Thyroid gland (tissue), 4 donors: ENCODE results near the gene GALNT18. TPM values are rescaled to one million over a fixed set of nuclear protein-coding genes. Genes with fewer than 3 reads are reported as not detected.

Source experiments
- DNase-seq, 2 donors: peaks; one replicate each; pipeline ENCODE4 v3.0.0-alpha.2; 2019
- H3K27ac ChIP-seq, 3 donors: fragments of 200-600 bp; sonication (generic); 1 replicate in 2 of 3; 2 replicates in 1 of 3; pipeline ENCODE4 v1.5.1; 2016 to 2019; ENCODE audit warnings: mild to moderate bottlenecking in 1 of 3, moderate library complexity in 1 of 3
- H3K27me3 ChIP-seq: fragments of 200-600 bp; sonication (generic); one replicate; pipeline ENCODE4 v1.5.1; 2019
- H3K36me3 ChIP-seq, 2 donors: fragments of 200-600 bp; sonication (generic); one replicate each; pipeline ENCODE4 v1.5.1; 2016 to 2019
- H3K4me1 ChIP-seq, 2 donors: fragments of 200-600 bp; sonication (generic); one replicate each; pipeline ENCODE4 v1.5.1; 2017 to 2019
- H3K4me3 ChIP-seq, 3 donors: fragments of 200-600 bp; sonication (generic); replicated peaks in 1 of 3; 1 replicate in 2 of 3; 2 replicates in 1 of 3; pipeline ENCODE4 v1.5.1; 2016; ENCODE audit warnings: mild to moderate bottlenecking in 1 of 3
- H3K9me3 ChIP-seq: fragments of 200-600 bp; sonication (generic); one replicate; pipeline ENCODE4 v1.5.1; 2017
- CTCF ChIP-seq, 6 experiments: fragments of 200-600 bp in 3 of 6; fragments of 450-650 bp in 3 of 6; sonication (generic) in 3 of 6; IDR thresholded peaks; one replicate each; pipeline ENCODE4 v1.5.1; 2016 to 2019; ENCODE audit warnings: antibody characterized with exemption in 6 of 6, mild to moderate bottlenecking in 2 of 6, inconsistent platforms in 1 of 6, moderate library complexity in 1 of 6
- POLR2A ChIP-seq, 2 donors: fragments of 450-650 bp; IDR thresholded peaks; one replicate each; pipeline ENCODE4 v1.6.1; 2017; ENCODE audit warnings: antibody characterized with exemption in 2 of 2, mild to moderate bottlenecking in 2 of 2, moderate library complexity in 1 of 2
- WGBS, 2 donors: methylation state at CpG; one replicate each; pipeline ENCODE4 v1.1.5; 2017; 5-methylcytosine and 5-hydroxymethylcytosine counted together
- intact Hi-C: fragments of 100-400 bp; cut with DNase I; formaldehyde crosslinking; loops from one replicate; pipeline ENCODE4 v1.15.1; 2023
- total RNA-seq, 4 donors: library from RNA; depleted of rRNA; stranded (reverse); fragments of >200 nt; gene quantifications; one replicate each; pipeline ENCODE4 v1.2.3, GENCODE V29; 2016

GALNT18 gene
- total RNA-seq, 4 donors from 2014 or later, result 60.7 to 93.8 (median 87.5) TPM

DNA sequence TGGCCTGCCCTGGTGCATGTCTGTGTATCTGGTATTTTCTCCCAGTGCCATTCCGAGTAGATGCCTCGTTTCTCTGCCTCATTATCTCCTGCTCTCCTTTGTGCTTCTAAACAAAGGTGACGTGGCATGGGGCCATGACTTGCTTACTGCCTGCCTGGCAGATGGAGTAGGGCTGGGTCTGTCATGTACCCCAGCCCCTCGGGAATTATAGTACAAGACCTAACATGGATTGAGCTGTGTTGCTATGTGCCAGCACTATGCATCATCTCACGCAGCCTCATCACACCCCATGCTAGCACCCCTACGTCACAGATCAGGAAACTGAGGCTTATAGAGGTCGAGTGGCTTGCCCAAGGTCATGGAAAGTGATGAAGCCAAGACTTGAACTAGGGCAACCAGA lies 88.1 kb downstream of the GALNT18 start:
- intact Hi-C loops, result no loop called here
- no peaks in the 10 kb centered on the region for H3K27me3 ChIP-seq
- no peak overlapping the region for H3K4me3 ChIP-seq
- peaks cover 49 to 76% of the 10 kb centered on the region in 2 donors for H3K4me1 ChIP-seq
- WGBS, 2 donors, result 86 to 94% methylated on average over 7 of the region's 7 CpGs
- no peaks in the 10 kb centered on the region for H3K36me3 ChIP-seq
- TF ChIP-seq POLR2A (IDR thresholded peaks at IDR 0.05), result no peak
- no peak for TF ChIP-seq CTCF (IDR thresholded peaks at IDR 0.05)
- no peak for DNase-seq
- no peak overlapping the region for H3K27ac ChIP-seq
- no peaks in the 10 kb centered on the region for H3K9me3 ChIP-seq

GRCh38 chr11:11533057-11533456 lies 88.7 kb downstream of the GALNT18 start:
- H3K4me3 ChIP-seq, result no peak overlapping the region
- no peaks in the 10 kb centered on the region for H3K27me3 ChIP-seq
- 96 to 100% methylated on average over 2 of the region's 2 CpGs for WGBS, 2 donors
- intact Hi-C loops, result no loop called here
- peaks cover 42 to 69% of the 10 kb centered on the region in 2 donors for H3K4me1 ChIP-seq
- no peak overlapping the region for H3K27ac ChIP-seq
- TF ChIP-seq CTCF (IDR thresholded peaks at IDR 0.05) (no peak), POLR2A (IDR thresholded peaks at IDR 0.05) (no peak)
- DNase-seq, result no peak
- H3K9me3 ChIP-seq, result no peaks in the 10 kb centered on the region
- H3K36me3 ChIP-seq, result no peaks in the 10 kb centered on the region

DNA sequence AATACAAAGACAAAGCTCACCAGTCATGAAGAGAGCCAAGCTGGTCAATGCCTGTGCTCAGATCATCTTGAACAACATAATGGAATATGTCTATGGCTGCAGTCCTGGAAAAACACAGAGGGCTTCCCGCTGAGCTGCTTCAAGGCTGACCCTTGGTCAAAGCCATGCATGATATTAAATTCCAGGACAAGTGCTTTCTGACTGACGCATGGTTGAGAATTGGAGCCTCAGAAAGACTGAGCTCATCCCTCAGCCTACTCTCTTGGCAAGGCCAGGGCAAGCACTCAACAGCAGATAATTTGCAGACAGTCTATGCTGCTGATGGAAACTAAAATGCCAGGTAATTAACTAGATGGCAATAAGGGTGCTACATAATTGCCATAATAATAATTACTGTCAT lies 89.2 kb downstream of the GALNT18 start:
- H3K4me3 ChIP-seq, result no peak overlapping the region
- H3K9me3 ChIP-seq, result no peaks in the 10 kb centered on the region
- WGBS, 2 donors, result 68 to 96% methylated on average over 2 of the region's 2 CpGs
- H3K36me3 ChIP-seq, result no peaks in the 10 kb centered on the region
- H3K27ac ChIP-seq, result no peak overlapping the region
- intact Hi-C loops, result no loop called here
- H3K27me3 ChIP-seq, result no peaks in the 10 kb centered on the region
- H3K4me1 ChIP-seq, result peaks cover 37 to 64% of the 10 kb centered on the region in 2 donors
- no peak for DNase-seq
- TF ChIP-seq POLR2A (IDR thresholded peaks at IDR 0.05), result no peak
- TF ChIP-seq CTCF (IDR thresholded peaks at IDR 0.05), result no peak

DNA sequence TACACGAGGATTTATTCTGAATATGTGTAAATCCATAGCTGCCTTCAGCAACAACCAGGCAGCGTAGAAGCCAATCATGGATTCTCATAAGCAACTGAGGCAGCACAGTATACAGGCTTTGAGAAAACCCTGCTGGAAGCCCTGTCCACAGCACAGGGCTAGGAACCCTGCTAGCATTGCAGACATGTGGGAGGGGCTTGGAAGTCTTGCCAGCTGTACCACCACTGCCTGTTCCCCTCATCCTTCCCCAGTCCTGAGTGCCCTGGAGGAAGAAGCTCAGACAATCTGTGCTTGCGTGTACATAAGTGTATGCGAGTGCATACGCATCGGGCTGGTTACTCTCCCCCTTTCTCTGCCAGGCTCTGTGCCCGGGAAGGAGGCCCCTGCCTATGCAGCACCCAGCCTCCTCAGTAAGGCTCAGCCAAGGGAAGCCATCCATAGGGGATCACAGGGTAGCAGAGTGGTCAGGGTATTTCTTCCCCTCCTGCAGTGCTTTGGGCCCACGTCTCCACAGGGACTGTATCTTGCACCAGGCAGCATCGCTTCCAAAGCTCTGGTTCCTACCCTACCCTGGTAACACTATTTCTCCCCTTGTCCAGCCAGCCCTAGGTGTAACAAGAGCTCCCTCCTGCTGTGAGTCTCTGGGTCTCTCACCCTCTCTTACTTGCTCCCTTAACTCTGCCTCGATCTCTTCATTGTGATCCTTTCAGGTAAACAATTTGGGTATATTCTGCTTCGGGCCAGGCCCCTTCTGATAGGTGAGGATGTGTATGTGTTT lies 90.5 kb downstream of the GALNT18 start:
- no peak overlapping the region for H3K27ac ChIP-seq
- H3K36me3 ChIP-seq, result no peaks in the 10 kb centered on the region
- intact Hi-C loops, result no loop called here
- TF ChIP-seq POLR2A (IDR thresholded peaks at IDR 0.05) (no peak), CTCF (IDR thresholded peaks at IDR 0.05) (no peak)
- DNase-seq, result peak; percentile 42 to 49
- peaks cover 24 to 51% of the 10 kb centered on the region in 2 donors for H3K4me1 ChIP-seq
- 77% methylated on average over 8 to 11 of the region's 11 CpGs for WGBS, 2 donors
- H3K4me3 ChIP-seq, result no peak overlapping the region
- H3K27me3 ChIP-seq, result no peaks in the 10 kb centered on the region
- no peaks in the 10 kb centered on the region for H3K9me3 ChIP-seq

- WGBS, 2 donors, result 37 to 84% methylated on average over 1 of the region's 1 CpG
- intact Hi-C loops, result no loop called here
Observed at GRCh38 chr11:11528986-11529385, 92.8 kb downstream of the GALNT18 start.

More at GRCh38 chr11:11528986-11529385, 92.8 kb downstream of the GALNT18 start:
- Histone ChIP-seq H3K36me3 (no peaks in the 10 kb centered on the region), H3K4me1 (peaks cover 9 to 34% of the 10 kb centered on the region in 2 donors), H3K27ac (no peak overlapping the region), H3K27me3 (no peaks in the 10 kb centered on the region), H3K4me3 (no peak overlapping the region), H3K9me3 (no peaks in the 10 kb centered on the region)
- no peak for TF ChIP-seq POLR2A (IDR thresholded peaks at IDR 0.05)
- no peak for TF ChIP-seq CTCF (IDR thresholded peaks at IDR 0.05)
- no peak for DNase-seq
